OCI-LY3 (cell line): ENCODE measurements around the gene RBBP8NL.

Source experiments
- CTCF ChIP-seq: fragments of 200-600, 300-600 bp; sonication (generic); IDR thresholded peaks from 2 replicates; pipeline ENCODE4 v1.5.1; 2014; ENCODE audit warnings: antibody characterized with exemption, low read length, low read depth
- EZH2phosphoT487 ChIP-seq: fragments of 200-600 bp; shearing (Covaris generic); IDR thresholded peaks from 2 replicates; pipeline ENCODE4 v1.6.1; 2018; ENCODE audit warnings: antibody characterized with exemption, mixed run types, low read depth

DNA sequence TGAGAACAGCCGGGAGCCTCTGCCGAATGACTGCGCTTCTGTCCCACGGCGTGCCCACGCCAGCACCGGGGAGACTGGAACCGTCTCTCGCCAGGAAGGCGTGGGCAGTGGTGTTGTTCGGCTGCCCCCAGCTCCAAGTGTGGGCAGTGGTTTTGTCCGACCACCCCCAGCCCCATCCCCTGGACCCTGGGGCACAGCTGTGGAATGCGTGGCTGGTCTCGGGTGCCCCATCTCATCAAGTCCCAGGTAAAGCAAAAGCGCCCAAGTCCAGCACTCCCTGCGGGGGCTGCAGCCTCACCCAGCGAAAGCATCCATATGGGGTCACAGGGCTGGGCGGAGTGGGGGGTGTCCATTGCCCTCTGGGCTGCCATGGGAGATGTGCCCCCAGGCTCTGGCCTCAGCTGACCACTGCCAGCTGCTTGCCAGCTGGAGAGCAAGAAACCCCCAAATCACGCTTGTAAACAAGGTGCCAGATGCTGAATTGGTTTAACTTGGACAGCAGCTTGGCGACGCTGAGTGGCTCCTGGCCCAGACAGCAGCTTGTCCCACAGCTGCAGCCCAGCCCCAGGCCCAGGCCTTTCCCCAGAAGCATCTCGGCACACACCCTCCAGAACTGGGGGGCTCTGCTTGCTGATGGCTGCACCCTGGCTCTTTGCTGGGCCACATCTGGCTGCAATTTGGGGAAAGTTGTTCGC, 24.7 kb downstream of the RBBP8NL start:
- no peak for TF ChIP-seq CTCF
- no peak for TF ChIP-seq EZH2phosphoT487
